H9 (cell line): Measurements from ENCODE around the gene EXPH5. TPM values are rescaled to one million over a fixed set of nuclear protein-coding genes. Genes with fewer than 3 reads are reported as not detected.

ENCODE experiments used
- DNase-seq: peaks from one replicate; pipeline ENCODE4 v3.0.0-alpha.2; 2017
- H2AFZ ChIP-seq: one replicate; pipeline ENCODE4 v1.6.1; 2013; ENCODE audit warnings: mild to moderate bottlenecking, low read length, control low read depth, moderate library complexity
- H2AK5ac ChIP-seq: 2 replicates; pipeline ENCODE4 v1.6.1; 2013; ENCODE audit warnings: low read length, control low read depth, mixed read lengths; ENCODE audit not compliant: insufficient read length
- H2BK120ac ChIP-seq: one replicate; pipeline ENCODE4 v1.6.1; 2013; ENCODE audit warnings: low read depth, mild to moderate bottlenecking, low read length, control low read depth, inconsistent platforms; ENCODE audit not compliant: poor library complexity, severe bottlenecking
- H2BK12ac ChIP-seq: 2 replicates; pipeline ENCODE4 v1.6.1; 2013; ENCODE audit warnings: low read length, control low read depth, mixed read lengths, low read depth; ENCODE audit not compliant: insufficient read length
- H2BK15ac ChIP-seq: 2 replicates; pipeline ENCODE4 v1.6.1; 2013; ENCODE audit warnings: low read depth, low read length, control low read depth
- H2BK20ac ChIP-seq: one replicate; pipeline ENCODE4 v1.6.1; 2013; ENCODE audit warnings: low read depth, mild to moderate bottlenecking, low read length, control low read depth, inconsistent platforms; ENCODE audit not compliant: poor library complexity, severe bottlenecking
- H2BK5ac ChIP-seq: 2 replicates; pipeline ENCODE4 v1.6.1; 2013; ENCODE audit warnings: low read length, control low read depth, mixed read lengths; ENCODE audit not compliant: insufficient read length
- H3K14ac ChIP-seq: 2 replicates; pipeline ENCODE4 v1.6.1; 2013; ENCODE audit warnings: low read length, control low read depth; ENCODE audit not compliant: insufficient read depth
- H3K18ac ChIP-seq: 2 replicates; pipeline ENCODE4 v1.6.1; 2013; ENCODE audit warnings: low read depth, mild to moderate bottlenecking, mixed read lengths, low read length, control low read depth; ENCODE audit not compliant: insufficient read length
- H3K23ac ChIP-seq: 2 replicates; pipeline ENCODE4 v1.6.1; 2013; ENCODE audit warnings: low read length, control low read depth, mixed read lengths, low read depth; ENCODE audit not compliant: insufficient read length
- H3K23me2 ChIP-seq: 2 replicates; pipeline ENCODE4 v1.6.1; 2013; ENCODE audit warnings: low read depth, mild to moderate bottlenecking, mixed read lengths, low read length, control low read depth; ENCODE audit not compliant: insufficient read length, poor library complexity, severe bottlenecking
- H3K27ac ChIP-seq: 2 replicates; pipeline ENCODE4 v1.5.1; 2013; ENCODE audit warnings: low read length, control low read depth, mixed read lengths, low read depth; ENCODE audit not compliant: insufficient read length
- H3K27me3 ChIP-seq: 2 replicates; pipeline ENCODE4 v1.6.1; 2013; ENCODE audit warnings: low read length, control low read depth, inconsistent platforms; ENCODE audit not compliant: insufficient read depth
- H3K4ac ChIP-seq: 2 replicates; pipeline ENCODE4 v1.6.1; 2013; ENCODE audit warnings: low read depth, mild to moderate bottlenecking, control low read depth, inconsistent platforms, low read length, moderate library complexity
- H3K4me1 ChIP-seq: 2 replicates; pipeline ENCODE4 v1.6.1; 2013; ENCODE audit warnings: low read length, control low read depth, inconsistent platforms; ENCODE audit not compliant: insufficient read depth
- H3K4me2 ChIP-seq: 2 replicates; pipeline ENCODE4 v1.6.1; 2013; ENCODE audit warnings: low read length, control low read depth, mixed read lengths; ENCODE audit not compliant: insufficient read length, insufficient read depth
- H3K56ac ChIP-seq: 2 replicates; pipeline ENCODE4 v1.6.1; 2013; ENCODE audit warnings: low read depth, mild to moderate bottlenecking, mixed read lengths, low read length, control low read depth; ENCODE audit not compliant: insufficient read length
- H3K79me1 ChIP-seq: 2 replicates; pipeline ENCODE4 v1.6.1; 2013; ENCODE audit warnings: low read depth, mild to moderate bottlenecking, moderate library complexity, low read length, control low read depth, inconsistent platforms; ENCODE audit not compliant: insufficient read depth, poor library complexity, severe bottlenecking
- H3K79me2 ChIP-seq: 2 replicates; pipeline ENCODE4 v1.6.1; 2013; ENCODE audit warnings: low read length, control low read depth, inconsistent platforms; ENCODE audit not compliant: insufficient read depth
- H3K9ac ChIP-seq: 2 replicates; pipeline ENCODE4 v1.6.1; 2013; ENCODE audit warnings: low read length, control low read depth, mixed read lengths; ENCODE audit not compliant: insufficient read length; ENCODE audit errors: extremely low read depth
- H3K9me3 ChIP-seq: one replicate; pipeline ENCODE4 v1.6.1; 2013; ENCODE audit warnings: low read depth, low read length, inconsistent platforms; ENCODE audit not compliant: control insufficient read depth
- H3T11ph ChIP-seq: one replicate; pipeline ENCODE4 v1.6.1; 2013; ENCODE audit warnings: mild to moderate bottlenecking, low read length, control low read depth, inconsistent platforms
- H4K20me1 ChIP-seq: one replicate; pipeline ENCODE4 v1.6.1; 2013; ENCODE audit not compliant: control insufficient read depth, insufficient read length, insufficient read depth
- H4K5ac ChIP-seq: 2 replicates; pipeline ENCODE4 v1.6.1; 2013; ENCODE audit warnings: low read depth, mild to moderate bottlenecking, mixed read lengths, low read length, control low read depth; ENCODE audit not compliant: insufficient read length
- H4K8ac ChIP-seq: replicated peaks from 2 replicates; pipeline ENCODE4 v1.6.1; 2013; ENCODE audit warnings: low read length, control low read depth, mixed read lengths, low read depth; ENCODE audit not compliant: insufficient read length
- H4K91ac ChIP-seq: 2 replicates; pipeline ENCODE4 v1.6.1; 2013; ENCODE audit warnings: low read depth, mild to moderate bottlenecking, moderate library complexity, mixed read lengths, low read length, control low read depth; ENCODE audit not compliant: insufficient read length
- H3K27ac Mint-ChIP-seq, 3 experiments: 2 replicates in 2 of 3; 3 replicates in 1 of 3; pipeline ENCODE4 v1.8.0; 2020 to 2021; ENCODE audit warnings: mixed read lengths in 3 of 3, mild to moderate bottlenecking in 1 of 3, moderate library complexity in 1 of 3
- H3K27me3 Mint-ChIP-seq: 2 replicates; pipeline ENCODE4 v1.8.0; 2021; ENCODE audit warnings: low read depth, mild to moderate bottlenecking, moderate library complexity, mixed read lengths
- H3K36me3 Mint-ChIP-seq, 3 experiments: 2 replicates in 2 of 3; 3 replicates in 1 of 3; pipeline ENCODE4 v1.8.0; 2020 to 2021; ENCODE audit warnings: low read depth in 3 of 3, mixed read lengths in 3 of 3; ENCODE audit not compliant: insufficient read depth in 1 of 3
- H3K4me1 Mint-ChIP-seq, 2 experiments: 2 replicates each; pipeline ENCODE4 v1.8.0; 2020; ENCODE audit warnings: mixed read lengths in 2 of 2
- H3K4me3 Mint-ChIP-seq, 2 experiments: 2 replicates in 1 of 2; 3 replicates in 1 of 2; pipeline ENCODE4 v1.8.0; 2020 to 2021; ENCODE audit warnings: mild to moderate bottlenecking in 2 of 2, mixed read lengths in 2 of 2, moderate library complexity in 1 of 2
- H3K9me3 Mint-ChIP-seq, 2 experiments: 2 replicates in 1 of 2; 3 replicates in 1 of 2; pipeline ENCODE4 v1.8.0; 2020; ENCODE audit warnings: mild to moderate bottlenecking in 2 of 2, mixed read lengths in 2 of 2, moderate library complexity in 1 of 2
- WGBS: extraction: QIAGEN DNeasy Blood & Tissue Kit; methylation state at CpG from one replicate; pipeline ENCODE4 v1.1.7; 2013; ENCODE audit warnings: missing lambda C conversion rate, low lambda C conversion rate, mixed read lengths; ENCODE audit not compliant: insufficient read length; ENCODE audit errors: extremely low coverage; 5-methylcytosine and 5-hydroxymethylcytosine counted together
- total RNA-seq: library from RNA; stranded (reverse); gene quantifications from 2 replicates; pipeline ENCODE4 v1.2.1, GENCODE V29; 2021
- TF ChIP-seq, protein P1 (sequence below): fragments of 200-600 bp; sonication (generic); conservative IDR thresholded peaks from 3 replicates; pipeline ENCODE4 v1.8.0; 2021; ENCODE audit warnings: antibody characterized with exemption, mild to moderate bottlenecking

The EXPH5 gene
- total RNA-seq, 1 experiment from 2014 or later, result 3.1 TPM

DNA sequence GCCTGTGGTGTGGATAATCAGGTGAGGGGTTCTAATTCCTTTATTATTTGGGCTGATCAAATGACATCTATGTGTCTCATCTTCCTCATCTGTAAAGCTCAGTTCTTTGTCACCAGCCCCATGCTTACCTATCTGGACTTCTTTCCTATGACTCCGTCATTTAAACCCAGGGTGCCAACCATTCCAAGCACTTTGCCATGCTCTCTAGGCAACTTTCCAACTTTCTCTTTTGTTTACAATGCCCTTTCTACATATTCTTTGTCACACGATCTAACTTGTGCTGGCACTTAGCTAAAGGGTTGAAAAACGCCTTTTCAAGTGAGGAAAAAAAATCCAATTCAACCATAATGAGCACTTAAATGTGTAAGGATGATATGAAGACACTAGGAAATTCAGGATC lies 27.9 kb downstream of the EXPH5 start:
- Histone ChIP-seq H4K8ac (no peak overlapping the region), H3K4me1 (no peaks in the 10 kb centered on the region), H2BK120ac (no peak overlapping the region), H4K91ac (no peak overlapping the region), H4K20me1 (no peaks in the 10 kb centered on the region), H3K4ac (no peak overlapping the region), H2AK5ac (no peak overlapping the region), H3K79me1 (no peaks in the 10 kb centered on the region), H2BK15ac (no peak overlapping the region), H3K18ac (no peak overlapping the region), H2AFZ (no peak overlapping the region), H3T11ph (no peak overlapping the region), H3K23ac (no peak overlapping the region), H2BK5ac (no peak overlapping the region), H3K56ac (no peak overlapping the region), H3K14ac (no peak overlapping the region), H3K27ac (no peak overlapping the region), H3K9ac (no peak overlapping the region), H3K23me2 (no peaks in the 10 kb centered on the region), H2BK12ac (no peak overlapping the region), H3K27me3 (no peaks in the 10 kb centered on the region), H2BK20ac (no peak overlapping the region), H3K4me2 (no peak overlapping the region), H3K79me2 (no peaks in the 10 kb centered on the region), H4K5ac (no peak overlapping the region), H3K9me3 (no peaks in the 10 kb centered on the region)
- no peak for DNase-seq
- H3K27ac Mint-ChIP-seq, result no peak overlapping the region
- no peaks in the 10 kb centered on the region for H3K36me3 Mint-ChIP-seq
- no CpG with 5 or more reads among the region's 3 CpGs for WGBS
- no peak overlapping the region for H3K4me3 Mint-ChIP-seq
- H3K4me1 Mint-ChIP-seq, result peaks cover 4 to 12% of the 10 kb centered on the region in 2 experiments; a peak in 3 of 4 replicates
- no peaks in the 10 kb centered on the region for H3K27me3 Mint-ChIP-seq
- TF ChIP-seq, protein P1, sequence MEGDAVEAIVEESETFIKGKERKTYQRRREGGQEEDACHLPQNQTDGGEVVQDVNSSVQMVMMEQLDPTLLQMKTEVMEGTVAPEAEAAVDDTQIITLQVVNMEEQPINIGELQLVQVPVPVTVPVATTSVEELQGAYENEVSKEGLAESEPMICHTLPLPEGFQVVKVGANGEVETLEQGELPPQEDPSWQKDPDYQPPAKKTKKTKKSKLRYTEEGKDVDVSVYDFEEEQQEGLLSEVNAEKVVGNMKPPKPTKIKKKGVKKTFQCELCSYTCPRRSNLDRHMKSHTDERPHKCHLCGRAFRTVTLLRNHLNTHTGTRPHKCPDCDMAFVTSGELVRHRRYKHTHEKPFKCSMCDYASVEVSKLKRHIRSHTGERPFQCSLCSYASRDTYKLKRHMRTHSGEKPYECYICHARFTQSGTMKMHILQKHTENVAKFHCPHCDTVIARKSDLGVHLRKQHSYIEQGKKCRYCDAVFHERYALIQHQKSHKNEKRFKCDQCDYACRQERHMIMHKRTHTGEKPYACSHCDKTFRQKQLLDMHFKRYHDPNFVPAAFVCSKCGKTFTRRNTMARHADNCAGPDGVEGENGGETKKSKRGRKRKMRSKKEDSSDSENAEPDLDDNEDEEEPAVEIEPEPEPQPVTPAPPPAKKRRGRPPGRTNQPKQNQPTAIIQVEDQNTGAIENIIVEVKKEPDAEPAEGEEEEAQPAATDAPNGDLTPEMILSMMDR, result no peak
- H3K9me3 Mint-ChIP-seq, result no peaks in the 10 kb centered on the region
